H9 (cell line): ENCODE measurements around the gene PEX14. TPM values are rescaled to one million over a fixed set of nuclear protein-coding genes. Genes with fewer than 3 reads are reported as not detected.

ENCODE experiments used
- DNase-seq: peaks from one replicate; pipeline ENCODE4 v3.0.0-alpha.2; 2017
- H2AFZ ChIP-seq: one replicate; pipeline ENCODE4 v1.6.1; 2013; ENCODE audit warnings: mild to moderate bottlenecking, low read length, control low read depth, moderate library complexity
- H2AK5ac ChIP-seq: 2 replicates; pipeline ENCODE4 v1.6.1; 2013; ENCODE audit warnings: low read length, control low read depth, mixed read lengths; ENCODE audit not compliant: insufficient read length
- H2BK120ac ChIP-seq: one replicate; pipeline ENCODE4 v1.6.1; 2013; ENCODE audit warnings: low read depth, mild to moderate bottlenecking, low read length, control low read depth, inconsistent platforms; ENCODE audit not compliant: poor library complexity, severe bottlenecking
- H2BK12ac ChIP-seq: 2 replicates; pipeline ENCODE4 v1.6.1; 2013; ENCODE audit warnings: low read length, control low read depth, mixed read lengths, low read depth; ENCODE audit not compliant: insufficient read length
- H2BK15ac ChIP-seq: 2 replicates; pipeline ENCODE4 v1.6.1; 2013; ENCODE audit warnings: low read depth, low read length, control low read depth
- H2BK20ac ChIP-seq: one replicate; pipeline ENCODE4 v1.6.1; 2013; ENCODE audit warnings: low read depth, mild to moderate bottlenecking, low read length, control low read depth, inconsistent platforms; ENCODE audit not compliant: poor library complexity, severe bottlenecking
- H2BK5ac ChIP-seq: 2 replicates; pipeline ENCODE4 v1.6.1; 2013; ENCODE audit warnings: low read length, control low read depth, mixed read lengths; ENCODE audit not compliant: insufficient read length
- H3K14ac ChIP-seq: 2 replicates; pipeline ENCODE4 v1.6.1; 2013; ENCODE audit warnings: low read length, control low read depth; ENCODE audit not compliant: insufficient read depth
- H3K18ac ChIP-seq: 2 replicates; pipeline ENCODE4 v1.6.1; 2013; ENCODE audit warnings: low read depth, mild to moderate bottlenecking, mixed read lengths, low read length, control low read depth; ENCODE audit not compliant: insufficient read length
- H3K23ac ChIP-seq: 2 replicates; pipeline ENCODE4 v1.6.1; 2013; ENCODE audit warnings: low read length, control low read depth, mixed read lengths, low read depth; ENCODE audit not compliant: insufficient read length
- H3K23me2 ChIP-seq: 2 replicates; pipeline ENCODE4 v1.6.1; 2013; ENCODE audit warnings: low read depth, mild to moderate bottlenecking, mixed read lengths, low read length, control low read depth; ENCODE audit not compliant: insufficient read length, poor library complexity, severe bottlenecking
- H3K27ac ChIP-seq: 2 replicates; pipeline ENCODE4 v1.5.1; 2013; ENCODE audit warnings: low read length, control low read depth, mixed read lengths, low read depth; ENCODE audit not compliant: insufficient read length
- H3K27me3 ChIP-seq: 2 replicates; pipeline ENCODE4 v1.6.1; 2013; ENCODE audit warnings: low read length, control low read depth, inconsistent platforms; ENCODE audit not compliant: insufficient read depth
- H3K4ac ChIP-seq: 2 replicates; pipeline ENCODE4 v1.6.1; 2013; ENCODE audit warnings: low read depth, mild to moderate bottlenecking, control low read depth, inconsistent platforms, low read length, moderate library complexity
- H3K4me1 ChIP-seq: 2 replicates; pipeline ENCODE4 v1.6.1; 2013; ENCODE audit warnings: low read length, control low read depth, inconsistent platforms; ENCODE audit not compliant: insufficient read depth
- H3K4me2 ChIP-seq: 2 replicates; pipeline ENCODE4 v1.6.1; 2013; ENCODE audit warnings: low read length, control low read depth, mixed read lengths; ENCODE audit not compliant: insufficient read length, insufficient read depth
- H3K56ac ChIP-seq: 2 replicates; pipeline ENCODE4 v1.6.1; 2013; ENCODE audit warnings: low read depth, mild to moderate bottlenecking, mixed read lengths, low read length, control low read depth; ENCODE audit not compliant: insufficient read length
- H3K79me1 ChIP-seq: 2 replicates; pipeline ENCODE4 v1.6.1; 2013; ENCODE audit warnings: low read depth, mild to moderate bottlenecking, moderate library complexity, low read length, control low read depth, inconsistent platforms; ENCODE audit not compliant: insufficient read depth, poor library complexity, severe bottlenecking
- H3K79me2 ChIP-seq: 2 replicates; pipeline ENCODE4 v1.6.1; 2013; ENCODE audit warnings: low read length, control low read depth, inconsistent platforms; ENCODE audit not compliant: insufficient read depth
- H3K9ac ChIP-seq: 2 replicates; pipeline ENCODE4 v1.6.1; 2013; ENCODE audit warnings: low read length, control low read depth, mixed read lengths; ENCODE audit not compliant: insufficient read length; ENCODE audit errors: extremely low read depth
- H3K9me3 ChIP-seq: one replicate; pipeline ENCODE4 v1.6.1; 2013; ENCODE audit warnings: low read depth, low read length, inconsistent platforms; ENCODE audit not compliant: control insufficient read depth
- H3T11ph ChIP-seq: one replicate; pipeline ENCODE4 v1.6.1; 2013; ENCODE audit warnings: mild to moderate bottlenecking, low read length, control low read depth, inconsistent platforms
- H4K20me1 ChIP-seq: one replicate; pipeline ENCODE4 v1.6.1; 2013; ENCODE audit not compliant: control insufficient read depth, insufficient read length, insufficient read depth
- H4K5ac ChIP-seq: 2 replicates; pipeline ENCODE4 v1.6.1; 2013; ENCODE audit warnings: low read depth, mild to moderate bottlenecking, mixed read lengths, low read length, control low read depth; ENCODE audit not compliant: insufficient read length
- H4K8ac ChIP-seq: replicated peaks from 2 replicates; pipeline ENCODE4 v1.6.1; 2013; ENCODE audit warnings: low read length, control low read depth, mixed read lengths, low read depth; ENCODE audit not compliant: insufficient read length
- H4K91ac ChIP-seq: 2 replicates; pipeline ENCODE4 v1.6.1; 2013; ENCODE audit warnings: low read depth, mild to moderate bottlenecking, moderate library complexity, mixed read lengths, low read length, control low read depth; ENCODE audit not compliant: insufficient read length
- H3K27ac Mint-ChIP-seq, 3 experiments: 2 replicates in 2 of 3; 3 replicates in 1 of 3; pipeline ENCODE4 v1.8.0; 2020 to 2021; ENCODE audit warnings: mixed read lengths in 3 of 3, mild to moderate bottlenecking in 1 of 3, moderate library complexity in 1 of 3
- H3K27me3 Mint-ChIP-seq: 2 replicates; pipeline ENCODE4 v1.8.0; 2021; ENCODE audit warnings: low read depth, mild to moderate bottlenecking, moderate library complexity, mixed read lengths
- H3K36me3 Mint-ChIP-seq, 3 experiments: 2 replicates in 2 of 3; 3 replicates in 1 of 3; pipeline ENCODE4 v1.8.0; 2020 to 2021; ENCODE audit warnings: low read depth in 3 of 3, mixed read lengths in 3 of 3; ENCODE audit not compliant: insufficient read depth in 1 of 3
- H3K4me1 Mint-ChIP-seq, 2 experiments: 2 replicates each; pipeline ENCODE4 v1.8.0; 2020; ENCODE audit warnings: mixed read lengths in 2 of 2
- H3K4me3 Mint-ChIP-seq, 2 experiments: 2 replicates in 1 of 2; 3 replicates in 1 of 2; pipeline ENCODE4 v1.8.0; 2020 to 2021; ENCODE audit warnings: mild to moderate bottlenecking in 2 of 2, mixed read lengths in 2 of 2, moderate library complexity in 1 of 2
- H3K9me3 Mint-ChIP-seq, 2 experiments: 2 replicates in 1 of 2; 3 replicates in 1 of 2; pipeline ENCODE4 v1.8.0; 2020; ENCODE audit warnings: mild to moderate bottlenecking in 2 of 2, mixed read lengths in 2 of 2, moderate library complexity in 1 of 2
- CTCF ChIP-seq: fragments of 200-600 bp; sonication (generic); conservative IDR thresholded peaks from 3 replicates; pipeline ENCODE4 v1.8.0; 2021; ENCODE audit warnings: antibody characterized with exemption, mild to moderate bottlenecking
- WGBS: extraction: QIAGEN DNeasy Blood & Tissue Kit; methylation state at CpG from one replicate; pipeline ENCODE4 v1.1.7; 2013; ENCODE audit warnings: missing lambda C conversion rate, low lambda C conversion rate, mixed read lengths; ENCODE audit not compliant: insufficient read length; ENCODE audit errors: extremely low coverage; 5-methylcytosine and 5-hydroxymethylcytosine counted together
- total RNA-seq: library from RNA; stranded (reverse); gene quantifications from 2 replicates; pipeline ENCODE4 v1.2.1, GENCODE V29; 2021

Gene PEX14
- total RNA-seq, 1 experiment from 2014 or later: 23.9 TPM

DNA sequence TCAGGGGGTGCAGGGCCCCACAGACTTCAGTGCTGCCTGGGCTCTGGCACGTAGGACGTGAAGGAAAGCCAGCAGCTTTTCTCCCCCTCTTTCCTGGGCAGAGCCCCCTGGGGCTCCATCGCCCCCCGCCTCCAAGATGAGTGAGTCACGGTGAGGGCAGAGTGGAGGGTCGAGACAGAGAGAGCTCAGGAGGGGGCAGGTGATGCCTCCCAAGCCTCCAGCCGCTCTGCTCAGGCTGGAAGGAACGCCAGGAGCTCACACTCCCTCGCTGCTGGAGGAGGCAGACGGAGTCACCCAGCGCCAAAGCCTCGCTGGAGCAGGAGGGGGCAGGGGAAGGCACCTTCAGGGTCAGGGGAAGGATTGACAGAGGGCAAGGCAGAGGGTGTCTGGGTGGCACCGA lies 202.2 kb downstream of the PEX14 start:
- H3K36me3 Mint-ChIP-seq: no peaks in the 10 kb centered on the region; a peak in 1 of 7 replicates
- peak overlapping the region in 1 of 3 experiments; percentile 94; a peak in 2 of 7 replicates for H3K27ac Mint-ChIP-seq
- Histone ChIP-seq H2BK12ac (no peak overlapping the region), H3K79me1 (no peaks in the 10 kb centered on the region), H2AFZ (no peak overlapping the region), H4K5ac (no peak overlapping the region), H3K4me1 (no peaks in the 10 kb centered on the region; the same call in 1 of the 2 replicates), H3K23me2 (no peaks in the 10 kb centered on the region), H2BK120ac (no peak overlapping the region), H3T11ph (no peak overlapping the region), H3K9me3 (no peaks in the 10 kb centered on the region), H3K23ac (no peak overlapping the region), H2BK5ac (no peak overlapping the region), H3K4me2 (no peak overlapping the region), H3K9ac (no peak overlapping the region), H3K14ac (peak overlapping the region; percentile 69), H3K27me3 (no peaks in the 10 kb centered on the region), H3K56ac (no peak overlapping the region), H2BK15ac (no peak overlapping the region), H2BK20ac (no peak overlapping the region), H3K18ac (peak overlapping the region; percentile 22), H3K79me2 (no peaks in the 10 kb centered on the region), H3K27ac (no peak overlapping the region), H2AK5ac (no peak overlapping the region), H4K91ac (no peak overlapping the region), H4K20me1 (peaks cover 2% of the 10 kb centered on the region), H3K4ac (no peak overlapping the region), H4K8ac (no peak overlapping the region)
- no peak for TF ChIP-seq CTCF
- H3K4me3 Mint-ChIP-seq: no peak overlapping the region
- no peak for DNase-seq
- WGBS: no CpG with 5 or more reads among the region's 13 CpGs
- no peaks in the 10 kb centered on the region for H3K27me3 Mint-ChIP-seq
- peaks cover 46 to 52% of the 10 kb centered on the region in 2 experiments for H3K4me1 Mint-ChIP-seq
- H3K9me3 Mint-ChIP-seq: no peaks in the 10 kb centered on the region
